Activated effector memory CD4-positive, alpha-beta T cell treated with Interleukin-2 at 50 U/mL for 16 hours (primary cell): ENCODE data around the gene PSMA2.
"Not testable (repeated sequence)": the region's sequence is repeated elsewhere in the genome, so short reads cannot be mapped to it uniquely, and the experiment has no call there.

Experiments
- DNase-seq: peaks from one replicate; pipeline ENCODE4 v3.0.0-alpha.2; 2020

PSMA2 gene

DNA sequence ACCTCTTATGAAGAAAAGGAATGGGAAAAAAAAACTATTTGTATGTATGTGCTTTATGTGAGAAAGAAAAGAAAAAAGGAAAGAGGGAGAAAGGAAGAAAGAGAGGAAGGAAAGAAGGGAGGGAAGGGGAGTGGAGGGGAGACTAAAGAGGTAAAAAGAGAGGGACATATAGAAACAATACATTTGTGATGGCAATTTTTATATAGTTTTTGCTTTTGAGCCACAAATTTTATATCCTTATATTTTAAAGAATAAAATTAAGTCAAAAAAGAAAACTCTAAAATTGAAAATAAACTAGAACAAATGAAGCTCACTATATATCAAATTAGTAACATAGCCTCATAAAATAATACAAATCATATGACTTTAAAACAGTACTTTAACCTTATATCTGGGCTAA, 31.1 kb downstream of the PSMA2 start:
- DNase-seq: no peak

DNA sequence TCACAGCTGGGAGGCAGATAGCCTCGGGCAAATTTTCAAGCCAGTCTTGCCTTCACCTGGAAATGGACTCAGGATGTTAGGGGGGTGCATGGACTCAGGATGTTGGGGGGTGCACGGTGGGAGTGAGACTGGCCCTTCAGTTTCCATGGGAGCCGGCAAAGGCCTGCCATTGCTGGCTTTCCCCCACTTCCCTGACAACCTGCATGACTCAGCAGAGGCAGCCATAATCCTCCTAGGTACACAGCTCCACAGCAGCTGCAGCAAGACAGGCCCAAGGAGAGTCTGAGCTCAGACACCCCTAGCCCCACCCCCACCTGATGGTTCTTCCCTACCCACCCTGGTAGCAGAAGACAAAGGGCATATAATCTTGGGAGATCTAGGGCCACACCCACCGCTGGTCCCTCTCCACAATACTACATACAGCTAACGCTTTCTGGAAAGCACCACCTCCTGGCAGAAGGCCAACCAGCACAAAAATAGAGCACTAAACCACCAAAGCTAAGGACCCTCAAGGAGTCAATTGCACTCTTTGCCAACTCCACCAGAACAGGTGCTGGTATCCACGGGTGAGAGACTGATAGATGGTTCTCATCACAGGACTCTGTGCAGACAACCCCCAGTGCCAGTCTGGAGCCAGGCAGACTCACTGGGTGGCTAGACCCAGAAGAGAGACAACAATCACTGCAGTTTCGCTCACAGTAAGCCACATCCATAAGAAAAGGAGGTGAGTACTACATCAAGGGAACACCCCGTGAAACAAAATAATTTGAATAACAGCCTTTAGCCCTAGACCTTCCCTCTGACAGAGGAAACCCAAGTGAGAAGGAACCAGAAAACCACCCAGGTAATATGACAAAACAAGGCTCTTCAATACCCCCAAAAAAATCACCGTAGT, 38.4 kb downstream of the PSMA2 start:
- DNase-seq: no peak

DNA sequence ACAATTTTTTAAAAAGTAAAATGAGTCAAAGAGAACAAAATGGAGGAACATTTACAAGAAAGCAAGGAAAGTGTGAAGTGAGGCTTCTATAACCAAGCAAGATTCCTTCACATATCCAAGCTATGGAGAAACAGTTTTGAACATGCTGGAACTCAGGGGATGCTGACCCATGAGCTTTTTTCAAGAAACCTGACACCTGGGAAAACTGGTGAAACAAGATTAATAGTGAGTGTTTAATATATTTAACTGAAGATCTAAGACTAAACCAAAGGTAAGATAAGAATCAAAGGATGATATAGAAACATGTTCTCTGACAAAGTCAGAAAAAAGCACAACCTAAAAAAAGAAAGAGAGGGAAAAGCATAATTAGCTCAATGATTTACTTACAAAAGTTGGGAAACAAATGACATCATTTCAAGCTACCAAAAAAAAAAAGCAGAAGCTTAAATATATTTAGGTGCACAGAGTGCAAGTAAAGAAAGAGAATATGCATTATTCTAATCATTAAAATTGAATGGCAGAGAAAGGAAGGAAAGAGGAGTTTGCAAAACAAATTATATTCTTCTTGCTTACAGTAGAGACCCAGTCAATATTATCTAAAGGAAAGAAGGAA, 45.0 kb downstream of the PSMA2 start:
- no peak for DNase-seq

DNA sequence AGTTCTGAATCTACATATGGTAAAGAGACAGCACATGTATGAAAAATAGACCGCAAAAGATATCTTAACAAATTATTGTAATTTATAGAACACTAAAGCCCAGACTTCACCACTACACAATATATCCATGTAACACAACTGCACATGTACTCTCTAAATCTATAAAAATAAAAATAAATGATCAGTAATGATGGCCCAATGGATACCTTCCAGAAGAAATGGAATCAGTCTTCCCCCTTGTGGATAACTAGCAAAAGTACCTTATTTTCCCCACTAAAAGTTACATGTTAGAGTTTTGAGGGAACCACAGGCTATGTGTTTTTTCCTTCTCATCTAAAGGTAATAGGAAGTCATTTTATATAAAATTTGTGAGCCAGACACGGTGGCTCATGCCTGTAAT, 45.8 kb downstream of the PSMA2 start:
- no peak for DNase-seq

DNA sequence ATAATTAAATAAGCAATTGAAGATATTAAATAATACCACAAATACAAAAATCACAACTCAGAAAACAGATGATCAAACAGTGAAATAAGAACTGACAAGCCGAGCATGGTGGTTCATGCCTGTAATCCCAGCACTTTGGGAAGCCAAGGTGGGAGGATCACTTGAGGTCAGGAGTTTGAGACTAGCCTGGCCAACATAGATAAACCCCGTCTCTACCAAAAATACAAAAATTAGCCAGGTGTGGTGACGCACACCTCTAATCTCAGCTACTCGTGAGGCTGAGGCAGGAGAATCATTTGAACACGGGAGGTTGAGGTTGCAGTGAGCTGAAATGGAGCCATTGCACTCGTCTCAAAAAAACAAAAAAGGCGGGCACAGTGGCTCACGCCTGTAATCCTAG, 46.8 kb downstream of the PSMA2 start:
- not testable (repeated sequence) for DNase-seq

DNA sequence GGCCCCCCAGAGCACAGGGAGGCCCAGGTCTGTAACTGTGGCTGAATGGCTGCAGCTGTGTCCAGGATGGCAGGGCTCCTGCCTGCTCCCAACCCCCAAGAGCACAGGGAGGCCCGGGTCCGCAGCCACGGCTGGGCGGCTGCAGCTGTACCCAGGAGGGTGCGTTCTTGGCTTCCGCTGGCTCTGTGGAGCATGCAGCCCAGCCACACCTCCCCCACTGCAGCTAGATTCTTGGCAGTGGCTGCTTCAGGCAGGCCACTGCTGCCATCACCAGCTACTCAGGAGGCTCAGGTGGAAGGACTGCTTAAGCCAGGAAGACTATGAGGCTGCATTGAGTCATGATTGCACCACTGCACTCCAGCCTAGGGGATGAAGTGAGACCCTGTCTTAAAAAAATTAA, 48.0 kb downstream of the PSMA2 start:
- no peak for DNase-seq

DNA sequence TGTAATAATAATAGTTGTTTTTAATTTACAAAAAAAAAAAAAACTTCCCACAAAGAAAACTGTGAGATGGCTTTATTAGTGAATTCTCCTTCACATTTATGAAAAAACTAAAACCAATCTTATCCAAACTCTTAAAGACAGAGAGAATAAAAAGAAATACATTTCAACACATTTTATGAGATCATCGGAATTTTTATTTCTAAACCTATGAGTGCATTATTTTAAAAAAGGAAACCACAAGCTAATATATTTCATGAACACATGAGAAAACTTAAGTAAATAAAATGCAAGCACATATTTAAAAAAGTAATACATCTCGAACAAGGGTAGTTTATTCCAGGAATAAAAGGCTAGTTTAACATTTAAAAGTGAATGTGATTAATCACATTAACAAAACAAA, 51.6 kb downstream of the PSMA2 start:
- DNase-seq: no peak

GRCh38 chr7:42878303-42878702, 53.7 kb downstream of the PSMA2 start:
- DNase-seq: no peak

- DNase-seq: no peak
These were observed 54.1 kb downstream of the PSMA2 start for GRCh38 chr7:42877862-42878261.

GRCh38 chr7:42876182-42877068, 55.5 kb downstream of the PSMA2 start:
- no peak for DNase-seq

DNA sequence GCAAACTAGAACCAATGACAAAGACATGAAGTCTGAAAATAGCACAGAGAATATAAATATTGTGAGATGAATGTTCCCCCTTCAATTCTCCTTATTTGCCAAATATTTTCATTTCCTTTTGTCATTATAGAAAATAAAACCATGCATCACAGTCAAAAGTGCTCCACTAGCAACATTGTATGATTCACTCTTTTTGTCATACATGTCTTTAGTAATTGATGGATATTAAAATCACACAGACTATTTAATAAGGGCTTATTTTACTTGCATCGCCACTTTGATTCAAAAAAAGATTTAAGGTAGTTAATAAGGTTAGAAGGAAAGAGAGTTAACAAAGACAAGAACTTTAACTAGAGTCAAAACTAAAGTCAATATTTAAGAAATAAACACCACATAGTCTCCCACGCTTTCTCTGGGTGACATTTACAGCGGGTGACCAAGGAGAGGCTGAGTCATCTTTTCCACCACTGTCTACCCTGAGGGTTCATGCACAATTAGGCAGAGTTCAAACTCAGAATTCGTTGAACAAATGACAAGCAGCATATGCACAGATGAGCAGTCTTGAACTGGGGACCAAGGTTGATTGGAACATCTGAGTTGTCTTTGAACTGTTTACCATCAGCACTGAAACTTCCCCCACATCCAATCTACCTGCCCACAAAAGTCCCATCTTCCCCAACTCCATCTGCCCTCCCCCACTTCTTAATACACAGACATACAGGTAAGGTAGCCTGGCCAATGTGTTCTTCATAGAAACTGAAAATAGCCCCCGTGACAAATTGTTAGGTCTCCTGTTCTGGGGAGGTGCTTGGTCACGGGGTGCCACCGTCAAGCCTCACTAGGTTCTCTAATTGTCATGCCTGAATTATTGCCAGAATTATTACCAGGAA, 62.6 kb downstream of the PSMA2 start:
- no peak for DNase-seq

DNA sequence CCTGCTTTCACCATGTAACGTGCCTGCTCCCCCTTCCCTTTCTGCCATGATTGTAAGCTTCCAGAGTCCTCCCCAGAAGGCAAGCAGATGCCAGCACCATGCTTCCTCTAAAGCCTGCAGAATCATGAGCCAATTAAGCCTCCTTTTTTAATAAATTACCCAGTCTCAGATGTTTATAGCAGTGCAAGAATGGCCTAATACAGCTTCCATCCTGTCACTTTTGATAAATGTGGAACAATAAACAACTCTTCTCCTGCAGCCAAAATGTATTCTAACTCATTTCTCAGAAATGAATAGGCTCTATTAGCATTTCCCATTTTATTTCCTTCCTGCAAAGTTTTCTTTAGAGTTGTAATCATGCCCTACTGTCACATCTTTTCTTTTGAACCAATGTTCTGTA, 63.5 kb downstream of the PSMA2 start:
- no peak for DNase-seq
